Hepatic stellate cell (primary cell): Measurements from ENCODE around the gene LIPG.
A peak's percentile ranks its signal among the peaks of the same experiment; 100 is the strongest.
"Not testable (repeated sequence)": the region's sequence is repeated elsewhere in the genome, so short reads cannot be mapped to it uniquely, and the experiment has no call there.

Experiments
- DNase-seq: peaks from one replicate; pipeline ENCODE4 v3.0.0; 2011; ENCODE audit warnings: low spot score

The LIPG gene

GRCh38 chr18:49561289-49562193 lies at the start of gene LIPG:
TSS of gene LIPG (plus strand) at chr18:49562057. CDS start at chr18:49562309, 252 bp downstream.
- DNase-seq = peak; percentile 81

GRCh38 chr18:49512876-49513275 lies 49.0 kb upstream of the LIPG start:
- DNase-seq = not testable (repeated sequence)

- DNase-seq = no peak
Measured at GRCh38 chr18:49514577-49514976, 47.3 kb upstream of the LIPG start.

GRCh38 chr18:49515003-49515402 lies 46.9 kb upstream of the LIPG start:
- DNase-seq = not testable (repeated sequence)

- DNase-seq = no peak
Measured at GRCh38 chr18:49515516-49515915, 46.3 kb upstream of the LIPG start.

- no peak for DNase-seq
Measured at GRCh38 chr18:49517483-49517882, 44.4 kb upstream of the LIPG start.

GRCh38 chr18:49519101-49519971 lies 42.5 kb upstream of the LIPG start:
- no peak for DNase-seq

- DNase-seq = no peak
Measured at GRCh38 chr18:49520661-49521145, 41.2 kb upstream of the LIPG start.

GRCh38 chr18:49521216-49521835 lies 40.5 kb upstream of the LIPG start:
- DNase-seq = no peak

- not testable (repeated sequence) for DNase-seq
Measured at GRCh38 chr18:49523580-49524093, 38.2 kb upstream of the LIPG start.

GRCh38 chr18:49524349-49524748 lies 37.5 kb upstream of the LIPG start:
- no peak for DNase-seq

GRCh38 chr18:49524951-49525350 lies 36.9 kb upstream of the LIPG start:
- no peak for DNase-seq

GRCh38 chr18:49525981-49526380 lies 35.9 kb upstream of the LIPG start:
- DNase-seq = no peak

GRCh38 chr18:49527631-49528327 lies 34.1 kb upstream of the LIPG start:
- DNase-seq = no peak

- DNase-seq = no peak
Measured at GRCh38 chr18:49529596-49529995, 32.3 kb upstream of the LIPG start.

- DNase-seq = no peak
Measured at GRCh38 chr18:49531678-49532153, 30.1 kb upstream of the LIPG start.

GRCh38 chr18:49534846-49535601 lies 26.8 kb upstream of the LIPG start:
- DNase-seq = no peak

- DNase-seq = no peak
Measured at GRCh38 chr18:49537232-49537896, 24.5 kb upstream of the LIPG start.

- DNase-seq = no peak
Measured at GRCh38 chr18:49544362-49544761, 17.5 kb upstream of the LIPG start.

- no peak for DNase-seq
Measured at GRCh38 chr18:49546278-49546677, 15.6 kb upstream of the LIPG start.
